MCF 10A (cell line): ENCODE data around the gene SLC22A4. TPM values are rescaled to one million over a fixed set of nuclear protein-coding genes. Genes with fewer than 3 reads are reported as not detected.

Experiments
- BruUV-seq: library from RNA; stranded (reverse); fragments of 400-500 nt; replicated peaks from 2 replicates; lab custom pipeline; 2021; lab: Mats Ljungman, UMichigan
- CTCF ChIA-PET: fragments of 300-600 bp; sonication (Branson Sonifier 250); formaldehyde crosslinking; extraction: SDS; loops from one replicate; lab custom pipeline; 2021; ENCODE audit warnings: antibody characterized with exemption, inconsistent platforms; lab: Yijun Ruan, JAX
- POLR2A ChIA-PET: fragments of 300-600, 350-650 bp; sonication (Branson Sonifier 250); formaldehyde crosslinking; extraction: SDS; loops from one replicate; lab custom pipeline; 2020; ENCODE audit warnings: antibody characterized with exemption, inconsistent platforms; lab: Yijun Ruan, JAX
- DNase-seq: peaks from one replicate; pipeline ENCODE4 v3.0.0-alpha.2; 2018; ENCODE audit not compliant: unreplicated experiment
- H3K27ac Mint-ChIP-seq: one replicate; pipeline ENCODE4 v1.8.0; 2022; ENCODE audit warnings: mild to moderate bottlenecking, low read depth, mixed read lengths; ENCODE audit not compliant: unreplicated experiment
- H3K27me3 Mint-ChIP-seq: one replicate; pipeline ENCODE4 v1.8.0; 2022; ENCODE audit warnings: mixed read lengths; ENCODE audit not compliant: insufficient read depth, unreplicated experiment
- H3K36me3 Mint-ChIP-seq: one replicate; pipeline ENCODE4 v1.8.0; 2022; ENCODE audit warnings: mild to moderate bottlenecking, moderate library complexity, mixed read lengths; ENCODE audit not compliant: insufficient read depth, unreplicated experiment
- H3K4me1 Mint-ChIP-seq: one replicate; pipeline ENCODE4 v1.8.0; 2022; ENCODE audit warnings: mixed read lengths; ENCODE audit not compliant: insufficient read depth, unreplicated experiment
- H3K4me3 Mint-ChIP-seq: one replicate; pipeline ENCODE4 v1.8.0; 2022; ENCODE audit warnings: mild to moderate bottlenecking, moderate library complexity, mixed read lengths; ENCODE audit not compliant: unreplicated experiment
- H3K9me3 Mint-ChIP-seq: one replicate; pipeline ENCODE4 v1.8.0; 2022; ENCODE audit warnings: mixed read lengths; ENCODE audit not compliant: unreplicated experiment
- CTCF ChIP-seq: fragments of 200-600 bp; IDR thresholded peaks from one replicate; pipeline ENCODE4 v1.8.0; 2022; ENCODE audit warnings: antibody characterized with exemption, mild to moderate bottlenecking; ENCODE audit not compliant: unreplicated experiment
- intact Hi-C: fragments of 100-400 bp; cut with micrococcal nuclease; formaldehyde crosslinking; loops from 2 replicates; pipeline ENCODE4 v1.14.1; 2022
- total RNA-seq: library from RNA; stranded (reverse); gene quantifications from 2 replicates; pipeline ENCODE4 v1.2.3, GENCODE V29; 2022

SLC22A4 gene
- total RNA-seq, 1 experiment from 2014 or later, result 17.5 TPM

- no peak for TF ChIP-seq CTCF
- DNase-seq, result no peak
- no peaks in the 10 kb centered on the region for H3K27me3 Mint-ChIP-seq
- H3K9me3 Mint-ChIP-seq, result no peaks in the 10 kb centered on the region
- ChIA-PET POLR2A (interaction anchor here (0.5 to 3.1 kb wide), 10 partner anchors 9 to 1452 kb away, joined by 3 to 21 read pairs (median 6); partner anchors contain the start of genes IRF1, SLC22A4 and SLC22A5), CTCF (interaction anchor here (0.5 to 3.0 kb wide), 11 partner anchors 13 to 201 kb away, joined by 3 to 11 read pairs (median 5); no protein-coding TSS in a partner anchor)
- H3K4me3 Mint-ChIP-seq, result no peak overlapping the region
- no TSS peak for BruUV-seq
- peaks cover 61% of the 10 kb centered on the region for H3K36me3 Mint-ChIP-seq
- intact Hi-C loops, result loop anchor here (10.0 kb wide), 1 partner anchor 334 kb away; no protein-coding TSS in a partner anchor
- peaks cover 42% of the 10 kb centered on the region for H3K4me1 Mint-ChIP-seq
- H3K27ac Mint-ChIP-seq, result peak overlapping the region; percentile 60
Measured at GRCh38 chr5:132380741-132381140, 86.5 kb downstream of the SLC22A4 start.

DNA sequence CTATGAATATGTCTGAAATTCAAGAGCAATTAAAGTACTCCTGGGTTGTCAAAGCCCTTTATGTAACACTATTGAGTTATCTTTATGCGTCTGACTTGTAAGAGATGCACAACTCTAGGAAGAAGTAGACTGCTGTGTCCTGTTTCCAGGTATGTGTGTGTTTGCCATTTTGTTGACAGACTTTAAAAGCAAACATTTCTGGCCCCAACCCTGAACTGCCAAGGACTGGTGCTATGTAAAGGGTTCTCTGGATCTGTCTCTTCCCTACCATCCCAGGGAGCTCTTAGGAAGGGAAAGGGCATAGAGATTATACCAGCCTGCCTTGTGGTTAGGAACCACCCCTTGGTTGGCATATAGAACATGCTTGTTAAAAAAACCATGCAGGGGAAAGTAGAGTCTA, 87.4 kb downstream of the SLC22A4 start:
- H3K4me3 Mint-ChIP-seq, result no peak overlapping the region
- no peak for TF ChIP-seq CTCF
- ChIA-PET POLR2A (interaction anchor here (0.7 to 3.1 kb wide), 8 partner anchors 8 to 115 kb away, joined by 3 to 21 read pairs (median 6); partner anchors contain the start of genes IRF1, SLC22A4 and SLC22A5), CTCF (interaction anchor here (1.5 to 4.0 kb wide), 6 partner anchors 9 to 142 kb away, joined by 3 to 29 read pairs (median 6); no protein-coding TSS in a partner anchor)
- peaks cover 66% of the 10 kb centered on the region for H3K36me3 Mint-ChIP-seq
- intact Hi-C loops, result loop anchor here (10.0 kb wide), 1 partner anchor 333 kb away; no protein-coding TSS in a partner anchor
- DNase-seq, result no peak
- no peaks in the 10 kb centered on the region for H3K9me3 Mint-ChIP-seq
- peaks cover 41% of the 10 kb centered on the region for H3K4me1 Mint-ChIP-seq
- H3K27ac Mint-ChIP-seq, result peak overlapping the region; percentile 60
- no peaks in the 10 kb centered on the region for H3K27me3 Mint-ChIP-seq
- no TSS peak for BruUV-seq

GRCh38 chr5:132383261-132383660, 89.1 kb downstream of the SLC22A4 start:
- POLR2A ChIA-PET, result interaction anchor here (1.1 to 3.1 kb wide), 5 partner anchors 12 to 118 kb away, joined by 3 to 21 read pairs (median 4); partner anchors contain the start of genes IRF1 and SLC22A5
- CTCF ChIA-PET, result interaction anchor here (0.7 to 9.4 kb wide), 11 partner anchors 10 to 204 kb away, joined by 3 to 359 read pairs (median 5); partner anchors contain the start of gene IRF1
- no peak for TF ChIP-seq CTCF
- no TSS peak for BruUV-seq
- H3K27ac Mint-ChIP-seq, result no peak overlapping the region
- H3K4me1 Mint-ChIP-seq, result peaks cover 52% of the 10 kb centered on the region
- no peaks in the 10 kb centered on the region for H3K9me3 Mint-ChIP-seq
- peaks cover 80% of the 10 kb centered on the region for H3K36me3 Mint-ChIP-seq
- H3K4me3 Mint-ChIP-seq, result no peak overlapping the region
- intact Hi-C loops, result loop anchor here (10.0 kb wide), 1 partner anchor 332 kb away; no protein-coding TSS in a partner anchor
- no peaks in the 10 kb centered on the region for H3K27me3 Mint-ChIP-seq
- no peak for DNase-seq

DNA sequence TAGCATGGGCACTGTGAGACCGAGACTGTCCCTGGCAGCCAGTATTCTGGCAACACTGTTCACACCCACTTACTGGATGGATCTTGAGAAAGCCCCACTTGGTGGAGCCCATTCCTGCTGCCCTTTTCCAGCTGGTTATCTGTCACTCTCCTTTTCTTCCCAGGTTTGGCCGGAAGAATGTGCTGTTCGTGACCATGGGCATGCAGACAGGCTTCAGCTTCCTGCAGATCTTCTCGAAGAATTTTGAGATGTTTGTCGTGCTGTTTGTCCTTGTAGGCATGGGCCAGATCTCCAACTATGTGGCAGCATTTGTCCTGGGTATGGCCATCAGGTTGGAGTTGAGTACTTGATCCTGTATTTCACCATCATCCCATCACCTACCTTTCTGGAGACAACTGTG, 89.8 kb downstream of the SLC22A4 start:
- TF ChIP-seq CTCF, result no peak
- Mint-ChIP-seq H3K36me3 (peaks cover 81% of the 10 kb centered on the region), H3K27me3 (no peaks in the 10 kb centered on the region), H3K4me3 (no peak overlapping the region), H3K27ac (no peak overlapping the region), H3K4me1 (peaks cover 55% of the 10 kb centered on the region), H3K9me3 (no peaks in the 10 kb centered on the region)
- no peak for DNase-seq
- no TSS peak for BruUV-seq
- POLR2A ChIA-PET, result interaction anchor here (1.0 to 1.6 kb wide), 3 partner anchors 15 to 117 kb away, joined by 3 to 4 read pairs (median 4); partner anchors contain the start of genes IRF1 and SLC22A5
- CTCF ChIA-PET, result interaction anchor here (0.6 to 9.4 kb wide), 8 partner anchors 11 to 204 kb away, joined by 3 to 359 read pairs (median 6); partner anchors contain the start of genes IRF1 and SLC22A4
- intact Hi-C loops, result loop anchor here (10.0 kb wide), 1 partner anchor 331 kb away; no protein-coding TSS in a partner anchor
